ENCODE data around the gene RNU7-1. TPM values are rescaled to one million over a fixed set of nuclear protein-coding genes. Genes with fewer than 3 reads are reported as not detected.
A peak's percentile ranks its signal among the peaks of the same experiment; 100 is the strongest.

The RNU7-1 gene
- total and polyA plus RNA-seq, 9 of the 15 experiments (the other 6 are each of a cell fraction or from before 2014, with no cell fraction given), result not detected

- Histone ChIP-seq H3K27me3 (ENCODE audit: control insufficient read depth in 2 of 2, insufficient read depth in 2 of 2, low read length in 2 of 2) (no peaks in the 10 kb centered on the region), H3K4me1 (replicated peaks in 1 of 2; ENCODE audit: control insufficient read depth in 2 of 2, insufficient read depth in 2 of 2, low read length in 2 of 2) (peaks cover 0 to 4% of the 10 kb centered on the region in 2 experiments; a peak in 1 of 5 replicates), H3K4me3 (no peak overlapping the region), H3K27ac (ENCODE audit: extremely low read depth, low read depth, low read length) (no peak overlapping the region), H4K20me1 (replicated peaks; ENCODE audit: control insufficient read depth, insufficient read depth, low read length) (no peaks in the 10 kb centered on the region), H3K4me2 (ENCODE audit: insufficient read depth, low read length) (no peak overlapping the region), H3K9me1 (ENCODE audit: control insufficient read depth, insufficient read depth, low read length) (no peaks in the 10 kb centered on the region), H2AFZ (ENCODE audit: low read depth, low read length) (no peak overlapping the region), H3K79me2 (ENCODE audit: control insufficient read depth, insufficient read depth, low read length) (no peaks in the 10 kb centered on the region), H3K36me3 (ENCODE audit: control insufficient read depth, insufficient read depth, low read length) (peaks cover 83% of the 10 kb centered on the region), H3K9ac (ENCODE audit: insufficient read depth in 1 of 2, low read depth in 2 of 2, low read length in 2 of 2) (no peak overlapping the region), H3K9me3 (replicated peaks; ENCODE audit: control insufficient read depth, insufficient read depth, low read depth, low read length) (no peaks in the 10 kb centered on the region)
- no peak for TF ChIP-seq ZNF143 (CRISPR knock-in tag; IDR thresholded peaks at IDR 0.05)
- peak; percentile 79 for TF ChIP-seq ZNF121 (CRISPR knock-in tag; conservative IDR thresholded peaks at IDR 0.05)
- TF ChIP-seq BDP1 (IDR thresholded peaks at IDR 0.05; ENCODE audit: insufficient read depth, insufficient read length), result no peak
- no peak for DNase-seq (ENCODE audit: extremely low read depth in 1 of 4, low spot score in 3 of 4)
- no TSS peak for BruUV-seq (replicated peaks)
- in situ Hi-C loops (cut with MboI) (no loop called here), intact Hi-C loops (cut with micrococcal nuclease) (no loop called here)
- 89% methylated on average over 4 of the region's 4 CpGs for WGBS (ENCODE audit: insufficient coverage, low coverage, missing lambda C conversion rate)
- no peak for ATAC-seq
- ChIA-PET CTCF (ENCODE audit: low intra/inter-chr PET ratio) (no interaction called here), POLR2A (no interaction called here)
- FAIRE-seq, result no peak
These were observed 36.5 kb downstream of the RNU7-1 start for GRCh38 chr12:6980075-6980474.

GRCh38 chr12:6980740-6981139 lies 37.1 kb downstream of the RNU7-1 start:
- H3K9ac ChIP-seq (ENCODE audit: insufficient read depth in 1 of 2, low read depth in 2 of 2, low read length in 2 of 2), result no peak overlapping the region
- no peaks in the 10 kb centered on the region for H3K79me2 ChIP-seq (ENCODE audit: control insufficient read depth, insufficient read depth, low read length)
- ChIA-PET POLR2A (interaction anchor here (1.0 kb wide), 1 partner anchor 16 kb away, joined by 3 read pairs; no protein-coding TSS in a partner anchor), CTCF (ENCODE audit: low intra/inter-chr PET ratio) (no interaction called here)
- H3K9me1 ChIP-seq (ENCODE audit: control insufficient read depth, insufficient read depth, low read length), result no peaks in the 10 kb centered on the region
- H3K4me2 ChIP-seq (ENCODE audit: insufficient read depth, low read length), result no peak overlapping the region
- no peak for ATAC-seq
- no peak overlapping the region for H3K4me3 ChIP-seq
- DNase-seq (ENCODE audit: extremely low read depth in 1 of 4, low spot score in 3 of 4), result no peak
- H3K27me3 ChIP-seq (ENCODE audit: control insufficient read depth in 2 of 2, insufficient read depth in 2 of 2, low read length in 2 of 2), result no peaks in the 10 kb centered on the region
- no peak overlapping the region for H2AFZ ChIP-seq (ENCODE audit: low read depth, low read length)
- H3K36me3 ChIP-seq (ENCODE audit: control insufficient read depth, insufficient read depth, low read length), result peaks cover 77% of the 10 kb centered on the region
- H4K20me1 ChIP-seq (replicated peaks; ENCODE audit: control insufficient read depth, insufficient read depth, low read length), result no peaks in the 10 kb centered on the region
- no peak for TF ChIP-seq SREBF1 (IDR thresholded peaks at IDR 0.05; ENCODE audit: borderline replicate concordance, low read depth, low read length)
- TF ChIP-seq CTCF (IDR thresholded peaks at IDR 0.05 in 2 of 3, conservative IDR thresholded peaks at IDR 0.05 in 1 of 3; ENCODE audit: insufficient read depth in 2 of 3, low read depth in 1 of 3, low read length in 3 of 3), result no peak
- TF ChIP-seq MBD2 (IDR thresholded peaks at IDR 0.05; ENCODE audit: borderline replicate concordance, low read depth), result no peak
- no peak for TF ChIP-seq SMARCB1 (IDR thresholded peaks at IDR 0.05; ENCODE audit: insufficient read length, low read depth)
- no peak for FAIRE-seq
- no TSS peak for BruUV-seq (replicated peaks)
- in situ Hi-C loops (cut with MboI), result no loop called here
- H3K4me1 ChIP-seq (replicated peaks in 1 of 2; ENCODE audit: control insufficient read depth in 2 of 2, insufficient read depth in 2 of 2, low read length in 2 of 2), result peaks cover 0 to 4% of the 10 kb centered on the region in 2 experiments; a peak in 1 of 5 replicates
- no peaks in the 10 kb centered on the region for H3K9me3 ChIP-seq (replicated peaks; ENCODE audit: control insufficient read depth, insufficient read depth, low read depth, low read length)
- intact Hi-C loops (cut with micrococcal nuclease), result no loop called here
- no peak overlapping the region for H3K27ac ChIP-seq (ENCODE audit: extremely low read depth, low read depth, low read length)

All from K562 (cell line).